ENCODE results near the gene UGT1A4. TPM values are rescaled to one million over a fixed set of nuclear protein-coding genes. Genes with fewer than 3 reads are reported as not detected.

UGT1A4 gene
- total RNA-seq, 1 experiment from 2014 or later: 6.1 TPM

DNA sequence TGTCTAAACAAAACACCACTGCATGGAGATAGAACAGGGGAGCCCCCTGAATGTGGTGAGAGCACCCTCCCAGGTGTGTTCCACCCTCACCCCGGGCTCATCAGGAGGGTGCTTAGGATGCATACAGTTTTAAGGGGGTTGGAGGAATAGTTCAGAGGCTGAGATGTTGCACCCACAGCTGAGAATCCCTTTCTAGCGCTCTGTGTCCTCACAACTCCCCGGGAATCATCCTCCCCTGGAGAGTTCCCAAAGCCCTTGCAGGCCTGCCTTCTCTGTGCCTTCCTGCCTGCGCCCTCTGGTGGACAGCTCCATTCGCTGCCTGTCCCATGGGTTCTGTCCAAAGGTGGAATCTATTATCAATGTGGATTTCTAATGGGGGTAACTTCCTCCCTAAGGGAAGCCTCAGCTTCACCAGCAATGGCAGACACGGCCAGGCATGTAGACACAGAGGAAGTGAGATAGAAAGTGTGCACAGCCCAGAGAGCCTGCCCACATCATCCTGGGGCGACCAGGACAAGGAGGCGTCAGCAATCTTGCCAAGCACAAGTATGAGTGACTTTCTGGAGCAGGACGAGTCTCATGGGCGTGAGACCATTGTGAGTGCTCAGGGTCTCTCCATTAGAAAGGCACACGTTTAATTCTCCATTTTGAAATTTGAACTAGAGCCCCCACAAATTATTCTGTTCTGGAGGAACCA lies 7.1 kb upstream of the UGT1A4 start:
- peak; percentile 90 for DNase-seq
- BruUV-seq (replicated peaks): no TSS peak
- no peaks in the 10 kb centered on the region for H3K27me3 Mint-ChIP-seq (ENCODE audit: unreplicated experiment)
- TF ChIP-seq, protein P1, sequence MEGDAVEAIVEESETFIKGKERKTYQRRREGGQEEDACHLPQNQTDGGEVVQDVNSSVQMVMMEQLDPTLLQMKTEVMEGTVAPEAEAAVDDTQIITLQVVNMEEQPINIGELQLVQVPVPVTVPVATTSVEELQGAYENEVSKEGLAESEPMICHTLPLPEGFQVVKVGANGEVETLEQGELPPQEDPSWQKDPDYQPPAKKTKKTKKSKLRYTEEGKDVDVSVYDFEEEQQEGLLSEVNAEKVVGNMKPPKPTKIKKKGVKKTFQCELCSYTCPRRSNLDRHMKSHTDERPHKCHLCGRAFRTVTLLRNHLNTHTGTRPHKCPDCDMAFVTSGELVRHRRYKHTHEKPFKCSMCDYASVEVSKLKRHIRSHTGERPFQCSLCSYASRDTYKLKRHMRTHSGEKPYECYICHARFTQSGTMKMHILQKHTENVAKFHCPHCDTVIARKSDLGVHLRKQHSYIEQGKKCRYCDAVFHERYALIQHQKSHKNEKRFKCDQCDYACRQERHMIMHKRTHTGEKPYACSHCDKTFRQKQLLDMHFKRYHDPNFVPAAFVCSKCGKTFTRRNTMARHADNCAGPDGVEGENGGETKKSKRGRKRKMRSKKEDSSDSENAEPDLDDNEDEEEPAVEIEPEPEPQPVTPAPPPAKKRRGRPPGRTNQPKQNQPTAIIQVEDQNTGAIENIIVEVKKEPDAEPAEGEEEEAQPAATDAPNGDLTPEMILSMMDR (IDR thresholded peaks at IDR 0.05; ENCODE audit: unreplicated experiment): peak; percentile 86
- H3K9me3 Mint-ChIP-seq (ENCODE audit: low read depth, unreplicated experiment): no peaks in the 10 kb centered on the region
- CTCF ChIA-PET: interaction anchor here (0.8 to 1.7 kb wide), 4 partner anchors 69 to 154 kb away, joined by 3 read pairs; no protein-coding TSS in a partner anchor
- no peak overlapping the region for H3K27ac Mint-ChIP-seq (ENCODE audit: unreplicated experiment)
- H3K36me3 Mint-ChIP-seq (ENCODE audit: insufficient read depth, unreplicated experiment): peaks cover 49% of the 10 kb centered on the region
- no peak overlapping the region for H3K4me3 Mint-ChIP-seq (ENCODE audit: low read depth, unreplicated experiment)
- H3K4me1 Mint-ChIP-seq (ENCODE audit: low read depth, unreplicated experiment): peaks cover 70% of the 10 kb centered on the region
- intact Hi-C loops (cut with micrococcal nuclease; ENCODE audit: unreplicated experiment): no loop called here

DNA sequence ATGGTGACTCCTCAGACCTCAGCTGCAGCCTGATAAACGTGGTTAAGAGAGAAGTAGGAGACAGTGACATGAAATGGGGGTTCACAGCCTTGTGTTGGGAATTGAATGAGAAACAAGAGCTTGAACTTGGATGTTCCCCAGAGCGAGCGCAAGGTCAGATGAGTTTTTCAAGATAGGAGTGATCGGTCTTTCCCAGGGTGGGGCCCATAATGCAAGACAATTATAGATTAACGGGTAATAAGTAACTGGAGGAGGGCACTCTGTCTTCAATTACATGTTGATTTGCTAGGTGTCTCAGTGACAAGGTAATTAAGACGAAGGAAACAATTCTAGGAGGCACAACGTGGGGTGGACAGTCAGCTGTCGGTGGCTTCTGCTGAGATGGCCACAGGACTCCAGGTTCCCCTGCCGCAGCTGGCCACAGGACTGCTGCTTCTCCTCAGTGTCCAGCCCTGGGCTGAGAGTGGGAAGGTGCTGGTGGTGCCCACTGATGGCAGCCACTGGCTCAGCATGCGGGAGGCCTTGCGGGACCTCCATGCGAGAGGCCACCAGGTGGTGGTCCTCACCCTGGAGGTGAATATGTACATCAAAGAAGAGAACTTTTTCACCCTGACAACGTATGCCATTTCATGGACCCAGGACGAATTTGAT lies 5.8 kb upstream of the UGT1A4 start, which contains the start of gene UGT1A5:
UGT1A5 (plus strand) TSS at position 297 of the 651 bp plus-strand sequence; CDS start at position 382, 85 bp downstream.
- DNase-seq: no peak
- H3K36me3 Mint-ChIP-seq (ENCODE audit: insufficient read depth, unreplicated experiment): peaks cover 49% of the 10 kb centered on the region
- TF ChIP-seq, protein P1 (IDR thresholded peaks at IDR 0.05; ENCODE audit: unreplicated experiment): no peak
- CTCF ChIA-PET: interaction anchor here (1.7 kb wide), 1 partner anchor 70 kb away, joined by 3 read pairs; no protein-coding TSS in a partner anchor
- BruUV-seq (replicated peaks): no TSS peak
- no peaks in the 10 kb centered on the region for H3K9me3 Mint-ChIP-seq (ENCODE audit: low read depth, unreplicated experiment)
- peaks cover 57% of the 10 kb centered on the region for H3K4me1 Mint-ChIP-seq (ENCODE audit: low read depth, unreplicated experiment)
- intact Hi-C loops (cut with micrococcal nuclease; ENCODE audit: unreplicated experiment): no loop called here
- H3K4me3 Mint-ChIP-seq (ENCODE audit: low read depth, unreplicated experiment): no peak within 1 kb of the TSS
- H3K27me3 Mint-ChIP-seq (ENCODE audit: unreplicated experiment): no peaks in the 10 kb centered on the region
- peak within 1 kb of the TSS; percentile 34 for H3K27ac Mint-ChIP-seq (ENCODE audit: unreplicated experiment)

DNA sequence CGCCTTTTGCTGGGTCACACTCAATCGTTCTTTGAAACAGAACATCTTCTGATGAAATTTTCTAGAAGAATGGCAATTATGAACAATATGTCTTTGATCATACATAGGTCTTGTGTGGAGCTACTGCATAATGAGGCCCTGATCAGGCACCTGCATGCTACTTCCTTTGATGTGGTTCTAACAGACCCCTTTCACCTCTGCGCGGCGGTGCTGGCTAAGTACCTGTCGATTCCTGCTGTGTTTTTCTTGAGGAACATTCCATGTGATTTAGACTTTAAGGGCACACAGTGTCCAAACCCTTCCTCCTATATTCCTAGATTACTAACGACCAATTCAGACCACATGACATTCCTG lies 5.3 kb upstream of the UGT1A4 start:
- intact Hi-C loops (cut with micrococcal nuclease; ENCODE audit: unreplicated experiment): no loop called here
- H3K27me3 Mint-ChIP-seq (ENCODE audit: unreplicated experiment): no peaks in the 10 kb centered on the region
- H3K4me3 Mint-ChIP-seq (ENCODE audit: low read depth, unreplicated experiment): no peak overlapping the region
- CTCF ChIA-PET: no interaction called here
- DNase-seq: no peak
- peaks cover 47% of the 10 kb centered on the region for H3K36me3 Mint-ChIP-seq (ENCODE audit: insufficient read depth, unreplicated experiment)
- H3K27ac Mint-ChIP-seq (ENCODE audit: unreplicated experiment): no peak overlapping the region
- no peaks in the 10 kb centered on the region for H3K9me3 Mint-ChIP-seq (ENCODE audit: low read depth, unreplicated experiment)
- TF ChIP-seq, protein P1 (IDR thresholded peaks at IDR 0.05; ENCODE audit: unreplicated experiment): no peak
- no TSS peak for BruUV-seq (replicated peaks)
- peaks cover 56% of the 10 kb centered on the region for H3K4me1 Mint-ChIP-seq (ENCODE audit: low read depth, unreplicated experiment)

DNA sequence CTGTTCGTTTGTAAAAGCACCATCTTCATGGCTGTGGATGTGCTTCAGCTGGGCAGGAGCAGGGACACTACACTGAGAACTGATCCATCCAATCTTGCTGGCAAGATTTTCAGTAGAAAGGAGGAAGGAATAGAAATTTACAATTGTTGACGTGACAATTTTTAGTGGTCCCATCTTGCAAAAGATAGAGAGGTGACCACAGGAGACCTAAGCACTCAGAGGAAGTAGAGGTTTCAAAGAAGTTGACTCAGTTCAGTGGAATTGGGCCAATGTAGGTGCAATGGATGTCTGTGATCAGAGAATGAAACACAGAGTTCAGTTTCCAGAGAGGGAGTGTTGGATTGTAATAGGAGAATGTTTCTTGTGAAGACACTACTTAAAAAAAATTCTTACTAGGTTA lies 4.4 kb upstream of the UGT1A4 start:
- TF ChIP-seq, protein P1 (IDR thresholded peaks at IDR 0.05; ENCODE audit: unreplicated experiment): no peak
- no TSS peak for BruUV-seq (replicated peaks)
- intact Hi-C loops (cut with micrococcal nuclease; ENCODE audit: unreplicated experiment): no loop called here
- Mint-ChIP-seq H3K4me3 (ENCODE audit: low read depth, unreplicated experiment) (no peak overlapping the region), H3K27me3 (ENCODE audit: unreplicated experiment) (no peaks in the 10 kb centered on the region), H3K4me1 (ENCODE audit: low read depth, unreplicated experiment) (peaks cover 52% of the 10 kb centered on the region), H3K27ac (ENCODE audit: unreplicated experiment) (no peak overlapping the region), H3K9me3 (ENCODE audit: low read depth, unreplicated experiment) (no peaks in the 10 kb centered on the region), H3K36me3 (ENCODE audit: insufficient read depth, unreplicated experiment) (peaks cover 47% of the 10 kb centered on the region)
- CTCF ChIA-PET: no interaction called here
- DNase-seq: no peak

Data from Calu3 (cell line).